ENCODE measurements around the gene DAZAP1.

GRCh38 chr19:1434040-1434366 is 26.6 kb downstream of the DAZAP1 start:
- TF ChIP-seq CTCF (IDR thresholded peaks at IDR 0.05): no peak
- no peak for TF ChIP-seq POLR2A (IDR thresholded peaks at IDR 0.05)
